ENCODE measurements around the gene GLS. TPM values are rescaled to one million over a fixed set of nuclear protein-coding genes. Genes with fewer than 3 reads are reported as not detected.

GLS gene
- total and polyA plus RNA-seq, 2 donors (not counting 3 experiments of a cell fraction or from before 2014, with no cell fraction given): 49.0 to 183 TPM

DNA sequence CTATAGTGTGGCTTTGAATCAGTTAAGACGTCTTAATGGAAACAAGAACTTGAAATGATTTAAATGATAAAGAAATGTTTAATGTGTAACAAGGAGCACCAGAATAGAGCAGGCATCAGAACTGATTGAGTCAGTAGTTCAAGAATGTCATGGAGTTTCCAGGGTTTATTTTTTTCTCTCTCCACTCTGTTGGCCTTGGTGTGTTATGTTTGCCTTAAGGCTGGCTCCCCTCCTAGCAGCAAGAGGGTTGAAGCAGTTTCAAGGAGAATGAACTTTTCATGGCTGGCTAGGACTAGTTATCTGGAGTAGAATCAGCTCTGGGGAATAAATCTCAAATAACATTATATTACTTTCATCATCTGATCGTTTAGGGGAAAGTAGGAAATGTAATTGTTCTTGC is 13.4 kb upstream of the GLS start:
- dilution Hi-C loops (cut with MboI; ENCODE audit: extremely low pct_ligation_motif_present, low sequenced_read_pairs) (no loop called here), intact Hi-C loops (cut with micrococcal nuclease) (no loop called here)
- FAIRE-seq: no peak
- no peak overlapping the region for H3K27ac ChIP-seq (ENCODE audit: insufficient read depth, low read depth, low read length)
- no TSS peak for BruUV-seq (replicated peaks)
- no peak overlapping the region for H3K4me3 ChIP-seq (replicated peaks in 1 of 3; ENCODE audit: insufficient read depth in 1 of 3, low read depth in 1 of 3, low read length in 3 of 3)
- H3K79me2 ChIP-seq (ENCODE audit: control insufficient read depth, insufficient read depth, low read length): no peaks in the 10 kb centered on the region
- TF ChIP-seq GATA2 (IDR thresholded peaks at IDR 0.05; ENCODE audit: insufficient read depth, insufficient read length, low read depth, low read length) (no peak), POLR2A (IDR thresholded peaks at IDR 0.05; ENCODE audit: low read depth, low read length) (no peak), EZH2 (IDR thresholded peaks at IDR 0.05; ENCODE audit: borderline replicate concordance, low read depth, low read length, severe bottlenecking) (no peak), FOS (IDR thresholded peaks at IDR 0.05; ENCODE audit: borderline replicate concordance, insufficient read depth, low read length) (no peak), POLR2AphosphoS5 (IDR thresholded peaks at IDR 0.05; ENCODE audit: insufficient read depth, low read depth, low read length) (no peak), MYC (IDR thresholded peaks at IDR 0.05; ENCODE audit: low read depth, low read length) (no peak), JUN (IDR thresholded peaks at IDR 0.05; ENCODE audit: borderline replicate concordance, insufficient read depth, insufficient read length, low read depth) (no peak)
- TF ChIP-seq, protein P1, sequence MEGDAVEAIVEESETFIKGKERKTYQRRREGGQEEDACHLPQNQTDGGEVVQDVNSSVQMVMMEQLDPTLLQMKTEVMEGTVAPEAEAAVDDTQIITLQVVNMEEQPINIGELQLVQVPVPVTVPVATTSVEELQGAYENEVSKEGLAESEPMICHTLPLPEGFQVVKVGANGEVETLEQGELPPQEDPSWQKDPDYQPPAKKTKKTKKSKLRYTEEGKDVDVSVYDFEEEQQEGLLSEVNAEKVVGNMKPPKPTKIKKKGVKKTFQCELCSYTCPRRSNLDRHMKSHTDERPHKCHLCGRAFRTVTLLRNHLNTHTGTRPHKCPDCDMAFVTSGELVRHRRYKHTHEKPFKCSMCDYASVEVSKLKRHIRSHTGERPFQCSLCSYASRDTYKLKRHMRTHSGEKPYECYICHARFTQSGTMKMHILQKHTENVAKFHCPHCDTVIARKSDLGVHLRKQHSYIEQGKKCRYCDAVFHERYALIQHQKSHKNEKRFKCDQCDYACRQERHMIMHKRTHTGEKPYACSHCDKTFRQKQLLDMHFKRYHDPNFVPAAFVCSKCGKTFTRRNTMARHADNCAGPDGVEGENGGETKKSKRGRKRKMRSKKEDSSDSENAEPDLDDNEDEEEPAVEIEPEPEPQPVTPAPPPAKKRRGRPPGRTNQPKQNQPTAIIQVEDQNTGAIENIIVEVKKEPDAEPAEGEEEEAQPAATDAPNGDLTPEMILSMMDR (IDR thresholded peaks at IDR 0.05; ENCODE audit: extremely low read depth in 1 of 2, insufficient read depth in 1 of 2, low read depth in 1 of 2, low read length in 2 of 2): no peak
- TF ChIP-seq, protein P2, sequence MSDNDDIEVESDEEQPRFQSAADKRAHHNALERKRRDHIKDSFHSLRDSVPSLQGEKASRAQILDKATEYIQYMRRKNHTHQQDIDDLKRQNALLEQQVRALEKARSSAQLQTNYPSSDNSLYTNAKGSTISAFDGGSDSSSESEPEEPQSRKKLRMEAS (IDR thresholded peaks at IDR 0.05; ENCODE audit: insufficient read depth, insufficient read length): no peak
- H2AFZ ChIP-seq (ENCODE audit: low read depth, low read length): no peak overlapping the region
- ChIA-PET CTCF (interaction anchor here (1.2 kb wide), 1 partner anchor 17 kb away, joined by 4 read pairs; no protein-coding TSS in a partner anchor), POLR2A (no interaction called here)
- no peaks in the 10 kb centered on the region for H3K4me1 ChIP-seq (ENCODE audit: control insufficient read depth, extremely low read depth, insufficient read depth, low read length)
- H3K9ac ChIP-seq (replicated peaks; ENCODE audit: extremely low read depth, insufficient read depth, low read length): no peak overlapping the region
- no peaks in the 10 kb centered on the region for H3K9me1 ChIP-seq (replicated peaks; ENCODE audit: control insufficient read depth, extremely low read depth, insufficient read depth, low read length)
- no peak for DNase-seq (ENCODE audit: low read depth, low spot score)
- no peaks in the 10 kb centered on the region for H4K20me1 ChIP-seq (replicated peaks; ENCODE audit: control insufficient read depth, extremely low read depth, insufficient read depth, low read length)
- peaks cover 0 to 3% of the 10 kb centered on the region in 2 experiments for H3K27me3 ChIP-seq (ENCODE audit: control insufficient read depth in 2 of 2, insufficient read depth in 2 of 2, low read length in 2 of 2)
- no peaks in the 10 kb centered on the region for H3K9me3 ChIP-seq (replicated peaks; ENCODE audit: control insufficient read depth, insufficient read depth, low read length)
- no peak overlapping the region for H3K4me2 ChIP-seq (ENCODE audit: insufficient read depth, low read length)
- H3K36me3 ChIP-seq (ENCODE audit: control insufficient read depth in 2 of 2, extremely low read depth in 1 of 2, insufficient read depth in 2 of 2, low read length in 2 of 2): no peaks in the 10 kb centered on the region

All from endothelial cell of umbilical vein (primary cell).